AG04450 (cell line): ENCODE data around the gene TSACC. TPM values are rescaled to one million over a fixed set of nuclear protein-coding genes. Genes with fewer than 3 reads are reported as not detected.

ENCODE experiments used
- CTCF ChIA-PET: fragments of 300-600, 350-600 bp; formaldehyde crosslinking; extraction: SDS; loops from one replicate; lab custom pipeline; 2022; ENCODE audit warnings: antibody characterized with exemption, inconsistent platforms; lab: Charles Lee
- POLR2A ChIA-PET: fragments of 350-600 bp; formaldehyde crosslinking; extraction: SDS; loops from one replicate; lab custom pipeline; 2021; ENCODE audit warnings: antibody characterized with exemption, inconsistent platforms; lab: Yijun Ruan, JAX
- DNase-seq: peaks from one replicate; pipeline ENCODE4 v3.0.0-alpha.2; 2011; ENCODE audit warnings: low read depth, low spot score
- H3K27ac ChIP-seq: one replicate; pipeline ENCODE4 v1.5.1; 2012; ENCODE audit warnings: low read depth, low read length, control low read depth
- H3K27me3 ChIP-seq: one replicate; pipeline ENCODE4 v1.6.0; 2012; ENCODE audit warnings: low read length; ENCODE audit not compliant: control insufficient read depth, insufficient read depth
- H3K4me3 ChIP-seq: 2 replicates; pipeline ENCODE4 v1.5.1; 2011; ENCODE audit warnings: mild to moderate bottlenecking, low read depth, low read length, control low read depth
- H3K9me3 ChIP-seq: 2 replicates; pipeline ENCODE4 v1.5.1; 2012; ENCODE audit warnings: low read length; ENCODE audit not compliant: control insufficient read depth, insufficient read depth
- CTCF ChIP-seq: IDR thresholded peaks from 2 replicates; pipeline ENCODE4 v1.5.1; 2011; ENCODE audit warnings: low read depth, low read length, control low read depth, inconsistent platforms
- polyA plus RNA-seq: library from polyadenylated mRNA; depleted of rRNA; stranded (reverse); fragments of >200 nt; gene quantifications from 2 replicates; pipeline ENCODE4 v1.2.3, GENCODE V29; 2011

The TSACC gene
- polyA plus RNA-seq, 1 experiment, result 0.27 TPM

- H3K27me3 ChIP-seq, result no peaks in the 10 kb centered on the region
- H3K27ac ChIP-seq, result no peak overlapping the region
- H3K9me3 ChIP-seq, result no peaks in the 10 kb centered on the region
- no peak for TF ChIP-seq CTCF
- ChIA-PET CTCF (no interaction called here), POLR2A (interaction anchor here (2.3 kb wide), 1 partner anchor 11 kb away, joined by 14 read pairs; the partner anchor contains the start of gene SMG5)
- no peak for DNase-seq
- H3K4me3 ChIP-seq, result no peak overlapping the region
These were observed 44.4 kb upstream of the TSACC start for GRCh38 chr1:156293895-156294294.

- no peak for TF ChIP-seq CTCF
- ChIA-PET CTCF (interaction anchor here (0.7 kb wide), 1 partner anchor 24 kb away, joined by 3 read pairs; no protein-coding TSS in a partner anchor), POLR2A (interaction anchor here (0.5 to 2.3 kb wide), 3 partner anchors 9 to 63 kb away, joined by 3 to 14 read pairs (median 4); partner anchors contain the start of gene SMG5)
- no peaks in the 10 kb centered on the region for H3K27me3 ChIP-seq
- H3K27ac ChIP-seq, result no peak within 1 kb of the TSS
- no peaks in the 10 kb centered on the region for H3K9me3 ChIP-seq
- no peak for DNase-seq
- peak within 1 kb of the TSS; percentile 92 for H3K4me3 ChIP-seq
These were observed 42.9 kb upstream of the TSACC start, which contains the start of gene GLMP for GRCh38 chr1:156295391-156295947. GLMP (minus strand) TSS chr1:156295679; CDS start chr1:156295645, 34 bp downstream.

- Histone ChIP-seq H3K27ac (no peak within 1 kb of the TSS), H3K27me3 (no peaks in the 10 kb centered on the region), H3K9me3 (no peaks in the 10 kb centered on the region), H3K4me3 (no peak within 1 kb of the TSS)
- no peak for DNase-seq
- ChIA-PET CTCF (no interaction called here), POLR2A (no interaction called here)
- no peak for TF ChIP-seq CTCF
These were observed 39.4 kb upstream of the TSACC start, which contains the start of gene VHLL for GRCh38 chr1:156298852-156299357. VHLL (minus strand) TSS chr1:156299307; CDS start chr1:156299189, 118 bp downstream.

GRCh38 chr1:156303241-156303640 lies 35.1 kb upstream of the TSACC start:
- ChIA-PET POLR2A (interaction anchor here (0.7 to 1.6 kb wide), 2 partner anchors 40 to 146 kb away, joined by 6 to 8 read pairs; no protein-coding TSS in a partner anchor), CTCF (interaction anchor here (0.5 to 1.7 kb wide), 2 partner anchors 16 to 30 kb away, joined by 4 to 11 read pairs; no protein-coding TSS in a partner anchor)
- Histone ChIP-seq H3K27ac (no peak overlapping the region), H3K9me3 (no peaks in the 10 kb centered on the region), H3K27me3 (no peaks in the 10 kb centered on the region), H3K4me3 (no peak overlapping the region)
- TF ChIP-seq CTCF, result no peak
- no peak for DNase-seq

GRCh38 chr1:156305215-156305614 lies 33.1 kb upstream of the TSACC start:
- Histone ChIP-seq H3K4me3 (no peak overlapping the region), H3K9me3 (no peaks in the 10 kb centered on the region), H3K27ac (no peak overlapping the region), H3K27me3 (no peaks in the 10 kb centered on the region)
- no peak for TF ChIP-seq CTCF
- no peak for DNase-seq
- ChIA-PET POLR2A (no interaction called here), CTCF (interaction anchor here (2.4 kb wide), 1 partner anchor 14 kb away, joined by 11 read pairs; no protein-coding TSS in a partner anchor)
